HCT116 (cell line): ENCODE measurements around the gene SLC6A11. TPM values are rescaled to one million over a fixed set of nuclear protein-coding genes. Genes with fewer than 3 reads are reported as not detected.

Experiments
- ATAC-seq: fragments of 200-7000 bp; cut with Tn5 transposase; 2 replicates; pipeline ENCODE4 v1.9.1; 2020; ENCODE audit warnings: mild to moderate bottlenecking, moderate library complexity
- BruUV-seq: library from RNA; stranded (reverse); fragments of 400-500 nt; replicated peaks from 2 replicates; lab custom pipeline; 2021; lab: Mats Ljungman, UMichigan
- CTCF ChIA-PET: fragments of 300-600 bp; sonication (Branson Sonifier 250); formaldehyde crosslinking; loops from one replicate; lab custom pipeline; 2021; ENCODE audit warnings: antibody characterized with exemption; lab: Charles Lee
- POLR2A ChIA-PET: fragments of 300-600, 350-600 bp; sonication (Branson Sonifier 250); formaldehyde crosslinking; loops from one replicate; lab custom pipeline; 2021; ENCODE audit warnings: antibody characterized with exemption; lab: Charles Lee
- RAD21 ChIA-PET, 2 experiments: fragments of 300-600 bp; sonication (Branson Sonifier 250); formaldehyde crosslinking; loops; one replicate each; lab custom pipeline; 2023; ENCODE audit warnings: low total read pairs in 2 of 2; ENCODE audit not compliant: uncharacterized antibody in 2 of 2, unreplicated experiment in 2 of 2, low non-redundant PET in 1 of 2; lab: Charles Lee
- DNase-seq: peaks from one replicate; pipeline ENCODE4 v3.0.0-alpha.2; 2010; ENCODE audit warnings: low read depth, low spot score
- H2AFZ ChIP-seq: fragments of 200-600 bp; shearing (Covaris generic), sonication (generic); 2 replicates; pipeline ENCODE4 v1.6.1; 2017; ENCODE audit warnings: low read depth, mixed run types, mixed read lengths, antibody characterized with exemption, low read length; ENCODE audit not compliant: poor library complexity, severe bottlenecking
- H3K27ac ChIP-seq: 2 replicates; pipeline ENCODE4 v1.5.1; 2012; ENCODE audit warnings: low read depth, low read length
- H3K27me3 ChIP-seq: fragments of 200-600 bp; sonication (generic); 2 replicates; pipeline ENCODE4 v1.6.1; 2016; ENCODE audit warnings: mixed run types, low read length, mixed read lengths; ENCODE audit not compliant: insufficient read depth
- H3K36me3 ChIP-seq, 2 experiments: fragments of 200-500 bp in 1 of 2; fragments of 200-600 bp in 1 of 2; sonication (Bioruptor generic) in 1 of 2; sonication (generic) in 1 of 2; 2 replicates each; pipeline versions ENCODE4 v1.5.1 to v1.6.1; 2014 to 2016; ENCODE audit warnings: low read length in 2 of 2, inconsistent platforms in 1 of 2, mixed read lengths in 1 of 2, mixed run types in 1 of 2; ENCODE audit not compliant: insufficient read depth in 2 of 2, control insufficient read depth in 1 of 2
- H3K4me1 ChIP-seq, 2 experiments: fragments of 200-600 bp in 1 of 2; sonication (generic) in 1 of 2; 2 replicates each; pipeline versions ENCODE4 v1.5.1 to v1.6.1; 2012 to 2017; ENCODE audit warnings: low read length in 2 of 2, inconsistent platforms in 1 of 2, mild to moderate bottlenecking in 1 of 2, mixed read lengths in 1 of 2, mixed run types in 1 of 2, moderate library complexity in 1 of 2; ENCODE audit not compliant: insufficient read depth in 2 of 2, control insufficient read depth in 1 of 2
- H3K4me2 ChIP-seq: fragments of 200-600 bp; sonication (generic); 2 replicates; pipeline ENCODE4 v1.6.1; 2017; ENCODE audit warnings: mixed run types, low read length, mixed read lengths
- H3K4me3 ChIP-seq, 2 experiments: fragments of 200-600 bp in 1 of 2; sonication (generic) in 1 of 2; replicated peaks in 1 of 2; 2 replicates each; pipeline ENCODE4 v1.5.1; 2011 to 2016; ENCODE audit warnings: low read length in 2 of 2, control low read depth in 1 of 2, low read depth in 1 of 2, mild to moderate bottlenecking in 1 of 2, mixed read lengths in 1 of 2, mixed run types in 1 of 2
- H3K79me2 ChIP-seq: fragments of 200-600 bp; sonication (generic); 2 replicates; pipeline ENCODE4 v1.6.1; 2017; ENCODE audit warnings: mild to moderate bottlenecking, mixed run types, low read length, moderate library complexity, mixed read lengths; ENCODE audit not compliant: insufficient read depth
- H3K9ac ChIP-seq: fragments of 200-600 bp; sonication (generic); 2 replicates; pipeline ENCODE4 v1.6.1; 2016; ENCODE audit warnings: low read length, mixed read lengths
- H3K9me2 ChIP-seq: fragments of 200-600 bp; sonication (generic), shearing (Covaris generic); 2 replicates; pipeline ENCODE4 v1.6.1; 2017; ENCODE audit warnings: mixed run types, mild to moderate bottlenecking, moderate library complexity; ENCODE audit not compliant: insufficient read depth
- H3K9me3 ChIP-seq, 2 experiments: fragments of 200-500 bp in 1 of 2; fragments of 200-600 bp in 1 of 2; sonication (Bioruptor generic) in 1 of 2; sonication (generic) in 1 of 2; 2 replicates each; pipeline ENCODE4 v1.6.1; 2014 to 2017; ENCODE audit warnings: low read length in 2 of 2, mixed read lengths in 2 of 2, inconsistent platforms in 1 of 2, low read depth in 1 of 2, mild to moderate bottlenecking in 1 of 2, mixed run types in 1 of 2, moderate library complexity in 1 of 2; ENCODE audit not compliant: control insufficient read depth in 1 of 2, insufficient read depth in 1 of 2
- H4K20me1 ChIP-seq: fragments of 200-600 bp; sonication (generic), shearing (Covaris generic); 2 replicates; pipeline ENCODE4 v1.6.1; 2017; ENCODE audit warnings: mixed run types, mild to moderate bottlenecking, moderate library complexity; ENCODE audit not compliant: insufficient read depth
- CBX3 ChIP-seq: IDR thresholded peaks from 2 replicates; pipeline ENCODE4 v1.6.1; 2012; ENCODE audit warnings: low read depth
- CEBPB ChIP-seq: IDR thresholded peaks from 2 replicates; pipeline ENCODE4 v1.6.1; 2012; ENCODE audit warnings: low read depth
- EGR1 ChIP-seq: IDR thresholded peaks from 2 replicates; pipeline ENCODE4 v1.6.1; 2012; ENCODE audit warnings: low read depth
- ELF1 ChIP-seq: IDR thresholded peaks from 2 replicates; pipeline ENCODE4 v1.6.1; 2012; ENCODE audit warnings: low read depth, borderline replicate concordance
- EZH2 ChIP-seq: fragments of 200-600 bp; sonication (generic); IDR thresholded peaks from 2 replicates; pipeline ENCODE4 v1.6.1; 2017; ENCODE audit warnings: antibody characterized with exemption, mixed run types
- JUND ChIP-seq: IDR thresholded peaks from 2 replicates; pipeline ENCODE4 v1.6.1; 2012
- POLR2A ChIP-seq: IDR thresholded peaks from 2 replicates; pipeline ENCODE4 v1.7.0; 2011; ENCODE audit warnings: borderline replicate concordance; ENCODE audit not compliant: insufficient read depth, insufficient read length; ENCODE audit errors: extremely low read depth
- POLR2AphosphoS5 ChIP-seq: IDR thresholded peaks from 2 replicates; pipeline ENCODE4 v1.6.1; 2011; ENCODE audit warnings: mild to moderate bottlenecking, low read depth, low read length, moderate library complexity
- SIN3A ChIP-seq: IDR thresholded peaks from 2 replicates; pipeline ENCODE4 v1.6.1; 2012; ENCODE audit warnings: low read depth
- SP1 ChIP-seq: IDR thresholded peaks from 2 replicates; pipeline ENCODE4 v1.6.1; 2012; ENCODE audit warnings: low read depth
- SRF ChIP-seq: IDR thresholded peaks from 2 replicates; pipeline ENCODE4 v1.6.1; 2012; ENCODE audit warnings: low read depth
- YY1 ChIP-seq: IDR thresholded peaks from 2 replicates; pipeline ENCODE4 v1.6.1; 2011; ENCODE audit warnings: low read length, low read depth, moderate library complexity, mild to moderate bottlenecking; ENCODE audit not compliant: insufficient replicate concordance; ENCODE audit errors: extremely low read depth
- intact Hi-C: fragments of 100-400 bp; cut with micrococcal nuclease; formaldehyde crosslinking; loops from 2 replicates; pipeline ENCODE4 v1.10.0; 2022
- total RNA-seq: library from RNA; stranded (reverse); gene quantifications from one replicate; pipeline ENCODE4 v1.2.1, GENCODE V29; 2021; ENCODE audit not compliant: unreplicated experiment
- TF ChIP-seq, protein P1 (sequence below), 3 experiments: fragments of 200-600 bp in 1 of 3; sonication (generic) in 1 of 3; IDR thresholded peaks in 2 of 3; conservative IDR thresholded peaks in 1 of 3; 2 replicates each; pipeline ENCODE4 v1.5.1; 2012 to 2017; ENCODE audit warnings: low read depth in 2 of 3, low read length in 2 of 3, antibody characterized with exemption in 1 of 3, borderline replicate concordance in 1 of 3, control low read depth in 1 of 3, mild to moderate bottlenecking in 1 of 3, mixed read lengths in 1 of 3, mixed run types in 1 of 3, moderate library complexity in 1 of 3; ENCODE audit not compliant: insufficient read depth in 1 of 3
- TF ChIP-seq, protein P2 (sequence below): IDR thresholded peaks from 2 replicates; pipeline ENCODE4 v1.6.1; 2011; ENCODE audit warnings: mild to moderate bottlenecking, low read length, moderate library complexity; ENCODE audit not compliant: insufficient replicate concordance; ENCODE audit errors: extremely low read depth

SLC6A11 gene
- total RNA-seq, 1 experiment from 2014 or later = not detected

DNA sequence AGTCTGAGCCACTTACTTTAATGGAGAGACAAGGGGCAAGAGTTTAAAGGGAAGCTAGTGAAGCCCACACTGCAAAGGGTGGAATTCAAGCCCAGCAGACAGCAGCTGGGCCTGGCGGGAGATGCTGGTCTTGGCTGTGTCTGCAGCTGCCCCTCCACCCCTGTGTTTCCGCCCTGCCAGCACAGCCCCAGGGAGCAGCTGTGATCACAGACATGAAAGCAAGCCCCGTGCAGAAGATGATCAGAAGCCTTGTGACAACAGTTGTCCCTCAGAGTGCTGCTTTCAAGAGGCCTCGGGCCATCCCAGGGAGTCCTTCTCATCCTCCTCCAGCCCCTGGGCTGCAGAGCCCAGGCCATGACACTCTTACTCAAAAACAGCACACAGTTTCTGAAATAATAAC lies 152.4 kb downstream of the SLC6A11 start:
- ChIA-PET CTCF (interaction anchor here (2.9 kb wide), 1 partner anchor 23 kb away, joined by 7 read pairs; no protein-coding TSS in a partner anchor), POLR2A (no interaction called here), RAD21 (no interaction called here)
- no peaks in the 10 kb centered on the region for H4K20me1 ChIP-seq
- H3K9me3 ChIP-seq = no peaks in the 10 kb centered on the region
- no peaks in the 10 kb centered on the region for H3K4me1 ChIP-seq
- H3K36me3 ChIP-seq = no peaks in the 10 kb centered on the region
- H3K9me2 ChIP-seq = no peaks in the 10 kb centered on the region
- peaks cover 90% of the 10 kb centered on the region for H3K27me3 ChIP-seq
- ATAC-seq (no peak), DNase-seq (no peak)
- H3K79me2 ChIP-seq = no peaks in the 10 kb centered on the region
- no peak overlapping the region for H3K4me3 ChIP-seq
- H2AFZ ChIP-seq = no peak overlapping the region
- BruUV-seq = no TSS peak
- no peak overlapping the region for H3K9ac ChIP-seq
- TF ChIP-seq, protein P1, sequence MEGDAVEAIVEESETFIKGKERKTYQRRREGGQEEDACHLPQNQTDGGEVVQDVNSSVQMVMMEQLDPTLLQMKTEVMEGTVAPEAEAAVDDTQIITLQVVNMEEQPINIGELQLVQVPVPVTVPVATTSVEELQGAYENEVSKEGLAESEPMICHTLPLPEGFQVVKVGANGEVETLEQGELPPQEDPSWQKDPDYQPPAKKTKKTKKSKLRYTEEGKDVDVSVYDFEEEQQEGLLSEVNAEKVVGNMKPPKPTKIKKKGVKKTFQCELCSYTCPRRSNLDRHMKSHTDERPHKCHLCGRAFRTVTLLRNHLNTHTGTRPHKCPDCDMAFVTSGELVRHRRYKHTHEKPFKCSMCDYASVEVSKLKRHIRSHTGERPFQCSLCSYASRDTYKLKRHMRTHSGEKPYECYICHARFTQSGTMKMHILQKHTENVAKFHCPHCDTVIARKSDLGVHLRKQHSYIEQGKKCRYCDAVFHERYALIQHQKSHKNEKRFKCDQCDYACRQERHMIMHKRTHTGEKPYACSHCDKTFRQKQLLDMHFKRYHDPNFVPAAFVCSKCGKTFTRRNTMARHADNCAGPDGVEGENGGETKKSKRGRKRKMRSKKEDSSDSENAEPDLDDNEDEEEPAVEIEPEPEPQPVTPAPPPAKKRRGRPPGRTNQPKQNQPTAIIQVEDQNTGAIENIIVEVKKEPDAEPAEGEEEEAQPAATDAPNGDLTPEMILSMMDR (IDR thresholded peaks at IDR 0.05 in 2 of 3, conservative IDR thresholded peaks at IDR 0.05 in 1 of 3; ENCODE audit: borderline replicate concordance in 1 of 3, insufficient read depth in 1 of 3, low read depth in 2 of 3, low read length in 2 of 3) = no peak
- TF ChIP-seq, all 23 proteins: peak for 0
- intact Hi-C loops = no loop called here
- Histone ChIP-seq H3K27ac (no peak overlapping the region), H3K4me2 (no peak overlapping the region)

DNA sequence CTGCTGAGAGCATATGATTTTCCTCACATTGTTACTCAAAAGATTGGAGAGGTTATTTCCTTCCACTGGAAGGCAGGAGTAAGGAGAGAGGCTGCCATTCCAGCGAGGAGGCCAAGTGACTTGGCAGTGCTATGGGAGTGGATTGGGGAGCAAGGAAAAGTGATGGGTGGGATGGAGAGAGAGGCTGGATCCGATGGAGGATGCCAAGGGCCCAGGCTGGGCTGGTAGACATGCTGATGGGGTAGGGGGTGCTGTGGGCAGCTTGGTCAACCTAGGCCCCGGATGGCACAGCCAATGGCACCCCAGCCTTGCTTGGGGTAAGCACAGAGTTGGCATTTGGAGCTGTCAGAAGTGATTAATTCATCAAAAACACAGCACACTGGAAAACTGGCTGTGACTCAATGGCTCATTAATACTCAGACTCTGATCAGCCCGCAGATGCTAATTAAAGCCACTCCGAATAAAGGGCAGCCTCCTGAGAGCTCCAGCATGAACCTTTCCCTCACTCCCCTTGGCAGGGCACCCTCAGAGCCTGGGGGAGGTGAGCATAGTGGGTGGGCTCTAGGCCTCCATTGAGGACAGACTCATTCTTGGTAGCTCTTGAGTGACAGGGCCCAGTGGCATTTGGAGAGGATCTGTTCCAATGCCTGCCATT lies 154.4 kb downstream of the SLC6A11 start:
- Histone ChIP-seq H3K79me2 (no peaks in the 10 kb centered on the region), H4K20me1 (no peaks in the 10 kb centered on the region), H3K27ac (no peak overlapping the region), H3K4me2 (no peak overlapping the region), H3K4me1 (no peaks in the 10 kb centered on the region), H3K4me3 (no peak overlapping the region), H3K9me2 (no peaks in the 10 kb centered on the region), H3K9ac (no peak overlapping the region), H3K27me3 (peaks cover 81% of the 10 kb centered on the region), H3K9me3 (no peaks in the 10 kb centered on the region), H3K36me3 (no peaks in the 10 kb centered on the region), H2AFZ (no peak overlapping the region)
- DNase-seq (no peak), ATAC-seq (no peak)
- ChIA-PET POLR2A (no interaction called here), CTCF (no interaction called here), RAD21 (no interaction called here)
- intact Hi-C loops = no loop called here
- no TSS peak for BruUV-seq
- TF ChIP-seq, protein P2, sequence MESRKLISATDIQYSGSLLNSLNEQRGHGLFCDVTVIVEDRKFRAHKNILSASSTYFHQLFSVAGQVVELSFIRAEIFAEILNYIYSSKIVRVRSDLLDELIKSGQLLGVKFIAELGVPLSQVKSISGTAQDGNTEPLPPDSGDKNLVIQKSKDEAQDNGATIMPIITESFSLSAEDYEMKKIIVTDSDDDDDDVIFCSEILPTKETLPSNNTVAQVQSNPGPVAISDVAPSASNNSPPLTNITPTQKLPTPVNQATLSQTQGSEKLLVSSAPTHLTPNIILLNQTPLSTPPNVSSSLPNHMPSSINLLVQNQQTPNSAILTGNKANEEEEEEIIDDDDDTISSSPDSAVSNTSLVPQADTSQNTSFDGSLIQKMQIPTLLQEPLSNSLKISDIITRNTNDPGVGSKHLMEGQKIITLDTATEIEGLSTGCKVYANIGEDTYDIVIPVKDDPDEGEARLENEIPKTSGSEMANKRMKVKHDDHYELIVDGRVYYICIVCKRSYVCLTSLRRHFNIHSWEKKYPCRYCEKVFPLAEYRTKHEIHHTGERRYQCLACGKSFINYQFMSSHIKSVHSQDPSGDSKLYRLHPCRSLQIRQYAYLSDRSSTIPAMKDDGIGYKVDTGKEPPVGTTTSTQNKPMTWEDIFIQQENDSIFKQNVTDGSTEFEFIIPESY = no peak
- no peak for TF ChIP-seq JUND
- no peak for TF ChIP-seq POLR2A
- TF ChIP-seq, protein P1 (IDR thresholded peaks at IDR 0.05 in 2 of 3, conservative IDR thresholded peaks at IDR 0.05 in 1 of 3; ENCODE audit: borderline replicate concordance in 1 of 3, insufficient read depth in 1 of 3, low read depth in 2 of 3, low read length in 2 of 3) = no peak
- TF ChIP-seq CEBPB = no peak
- no peak for TF ChIP-seq CBX3
- no peak for TF ChIP-seq EGR1
- TF ChIP-seq YY1 = no peak
- no peak for TF ChIP-seq SP1
- TF ChIP-seq EZH2 = no peak
- no peak for TF ChIP-seq ELF1
- TF ChIP-seq SRF = no peak
- no peak for TF ChIP-seq POLR2AphosphoS5
- no peak for TF ChIP-seq SIN3A
